Nephron (organoid): ENCODE results near the gene KIAA0232.

ENCODE experiments used
- H3K27ac Mint-ChIP-seq, 3 experiments: 2 replicates each; pipeline ENCODE4 v1.8.0; 2020; ENCODE audit warnings: mixed read lengths in 3 of 3, mild to moderate bottlenecking in 2 of 3, moderate library complexity in 1 of 3
- H3K27me3 Mint-ChIP-seq: 2 replicates; pipeline ENCODE4 v1.8.0; 2021; ENCODE audit warnings: low read depth, mild to moderate bottlenecking, moderate library complexity, mixed read lengths
- H3K36me3 Mint-ChIP-seq: 2 replicates; pipeline ENCODE4 v1.8.0; 2020; ENCODE audit warnings: low read depth, mixed read lengths
- H3K4me1 Mint-ChIP-seq: 2 replicates; pipeline ENCODE4 v1.8.0; 2020; ENCODE audit warnings: mixed read lengths
- H3K4me3 Mint-ChIP-seq, 3 experiments: 2 replicates each; pipeline ENCODE4 v1.8.0; 2020; ENCODE audit warnings: mild to moderate bottlenecking in 3 of 3, mixed read lengths in 3 of 3, moderate library complexity in 2 of 3
- H3K9me3 Mint-ChIP-seq: 2 replicates; pipeline ENCODE4 v1.8.0; 2020; ENCODE audit warnings: mixed read lengths
- TF ChIP-seq, protein P1 (sequence below), 3 experiments: fragments of 200-600 bp; sonication (generic); IDR thresholded peaks; one replicate each; pipeline ENCODE4 v1.5.0; 2021; ENCODE audit warnings: antibody characterized with exemption in 3 of 3; ENCODE audit not compliant: unreplicated experiment in 3 of 3

KIAA0232 gene

GRCh38 chr4:6876440-6876839 is 93.9 kb downstream of the KIAA0232 start:
- H3K27me3 Mint-ChIP-seq = no peaks in the 10 kb centered on the region
- peaks cover 74% of the 10 kb centered on the region for H3K36me3 Mint-ChIP-seq
- no peak overlapping the region for H3K4me3 Mint-ChIP-seq
- no peak overlapping the region for H3K27ac Mint-ChIP-seq
- no peaks in the 10 kb centered on the region for H3K9me3 Mint-ChIP-seq
- H3K4me1 Mint-ChIP-seq = no peaks in the 10 kb centered on the region
- TF ChIP-seq, protein P1, sequence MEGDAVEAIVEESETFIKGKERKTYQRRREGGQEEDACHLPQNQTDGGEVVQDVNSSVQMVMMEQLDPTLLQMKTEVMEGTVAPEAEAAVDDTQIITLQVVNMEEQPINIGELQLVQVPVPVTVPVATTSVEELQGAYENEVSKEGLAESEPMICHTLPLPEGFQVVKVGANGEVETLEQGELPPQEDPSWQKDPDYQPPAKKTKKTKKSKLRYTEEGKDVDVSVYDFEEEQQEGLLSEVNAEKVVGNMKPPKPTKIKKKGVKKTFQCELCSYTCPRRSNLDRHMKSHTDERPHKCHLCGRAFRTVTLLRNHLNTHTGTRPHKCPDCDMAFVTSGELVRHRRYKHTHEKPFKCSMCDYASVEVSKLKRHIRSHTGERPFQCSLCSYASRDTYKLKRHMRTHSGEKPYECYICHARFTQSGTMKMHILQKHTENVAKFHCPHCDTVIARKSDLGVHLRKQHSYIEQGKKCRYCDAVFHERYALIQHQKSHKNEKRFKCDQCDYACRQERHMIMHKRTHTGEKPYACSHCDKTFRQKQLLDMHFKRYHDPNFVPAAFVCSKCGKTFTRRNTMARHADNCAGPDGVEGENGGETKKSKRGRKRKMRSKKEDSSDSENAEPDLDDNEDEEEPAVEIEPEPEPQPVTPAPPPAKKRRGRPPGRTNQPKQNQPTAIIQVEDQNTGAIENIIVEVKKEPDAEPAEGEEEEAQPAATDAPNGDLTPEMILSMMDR (IDR thresholded peaks at IDR 0.05; ENCODE audit: unreplicated experiment in 3 of 3) = no peak

- TF ChIP-seq, protein P1 (IDR thresholded peaks at IDR 0.05; ENCODE audit: unreplicated experiment in 3 of 3) = no peak
- H3K9me3 Mint-ChIP-seq = no peaks in the 10 kb centered on the region
- H3K27me3 Mint-ChIP-seq = no peaks in the 10 kb centered on the region
- no peaks in the 10 kb centered on the region for H3K4me1 Mint-ChIP-seq
- H3K27ac Mint-ChIP-seq = no peak overlapping the region
- no peak overlapping the region for H3K4me3 Mint-ChIP-seq
- peaks cover 74% of the 10 kb centered on the region for H3K36me3 Mint-ChIP-seq
These were observed 94.5 kb downstream of the KIAA0232 start for GRCh38 chr4:6877067-6877466.

GRCh38 chr4:6878451-6879059 is 96.0 kb downstream of the KIAA0232 start:
- H3K27ac Mint-ChIP-seq = no peak overlapping the region
- no peaks in the 10 kb centered on the region for H3K4me1 Mint-ChIP-seq

GRCh38 chr4:6880691-6881090 is 98.2 kb downstream of the KIAA0232 start:
- H3K27ac Mint-ChIP-seq = no peak overlapping the region
- no peaks in the 10 kb centered on the region for H3K4me1 Mint-ChIP-seq

More at GRCh38 chr4:6878451-6879059, 96.0 kb downstream of the KIAA0232 start:
- Mint-ChIP-seq H3K4me3 (no peak overlapping the region), H3K27me3 (no peaks in the 10 kb centered on the region), H3K9me3 (no peaks in the 10 kb centered on the region), H3K36me3 (peaks cover 79% of the 10 kb centered on the region)
- TF ChIP-seq, protein P1 (IDR thresholded peaks at IDR 0.05; ENCODE audit: unreplicated experiment in 3 of 3) = no peak

GRCh38 chr4:6881908-6882307 is 99.4 kb downstream of the KIAA0232 start:
- TF ChIP-seq, protein P1 (IDR thresholded peaks at IDR 0.05; ENCODE audit: unreplicated experiment in 3 of 3) = no peak
- H3K4me1 Mint-ChIP-seq = peaks cover 5% of the 10 kb centered on the region
- no peak overlapping the region for H3K4me3 Mint-ChIP-seq
- H3K9me3 Mint-ChIP-seq = no peaks in the 10 kb centered on the region
- H3K27me3 Mint-ChIP-seq = no peaks in the 10 kb centered on the region
- H3K27ac Mint-ChIP-seq = no peak overlapping the region
- H3K36me3 Mint-ChIP-seq = peaks cover 60% of the 10 kb centered on the region

More at GRCh38 chr4:6880691-6881090, 98.2 kb downstream of the KIAA0232 start:
- no peaks in the 10 kb centered on the region for H3K27me3 Mint-ChIP-seq
- no peak overlapping the region for H3K4me3 Mint-ChIP-seq
- H3K36me3 Mint-ChIP-seq = peaks cover 71% of the 10 kb centered on the region
- TF ChIP-seq, protein P1 (IDR thresholded peaks at IDR 0.05; ENCODE audit: unreplicated experiment in 3 of 3) = no peak
- H3K9me3 Mint-ChIP-seq = no peaks in the 10 kb centered on the region

DNA sequence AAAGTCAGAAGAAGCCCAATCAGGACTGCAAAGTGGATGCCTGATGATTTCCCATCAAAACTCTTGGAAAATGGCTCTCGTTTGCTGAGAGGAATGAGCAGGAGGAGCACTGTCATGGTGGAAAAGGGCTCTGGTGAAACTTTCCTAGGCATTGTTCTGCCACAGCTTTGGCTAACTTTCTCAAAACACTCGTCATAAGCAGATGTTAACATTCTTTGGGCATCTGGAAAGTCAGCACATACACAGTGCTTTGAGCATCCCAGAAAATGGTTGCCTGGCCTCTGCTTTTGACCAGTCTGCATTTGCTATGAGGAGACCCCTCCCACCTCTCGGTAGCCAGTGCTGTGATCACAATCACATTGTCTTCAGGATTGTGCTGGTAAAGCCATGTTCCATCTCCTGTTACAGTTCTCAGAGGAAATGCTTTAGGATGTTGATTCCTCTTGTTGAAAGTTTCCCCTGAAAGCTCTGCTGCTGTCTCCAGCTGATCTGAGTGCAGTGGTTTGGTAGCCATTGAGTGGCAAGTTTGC is 101.9 kb downstream of the KIAA0232 start:
- H3K27me3 Mint-ChIP-seq = no peaks in the 10 kb centered on the region
- no peak overlapping the region for H3K27ac Mint-ChIP-seq
- peaks cover 5% of the 10 kb centered on the region for H3K4me1 Mint-ChIP-seq
- TF ChIP-seq, protein P1 (IDR thresholded peaks at IDR 0.05; ENCODE audit: unreplicated experiment in 3 of 3) = no peak
- peaks cover 38% of the 10 kb centered on the region for H3K36me3 Mint-ChIP-seq
- no peak overlapping the region for H3K4me3 Mint-ChIP-seq
- no peaks in the 10 kb centered on the region for H3K9me3 Mint-ChIP-seq
